ENCODE data around the gene APIP.

DNA sequence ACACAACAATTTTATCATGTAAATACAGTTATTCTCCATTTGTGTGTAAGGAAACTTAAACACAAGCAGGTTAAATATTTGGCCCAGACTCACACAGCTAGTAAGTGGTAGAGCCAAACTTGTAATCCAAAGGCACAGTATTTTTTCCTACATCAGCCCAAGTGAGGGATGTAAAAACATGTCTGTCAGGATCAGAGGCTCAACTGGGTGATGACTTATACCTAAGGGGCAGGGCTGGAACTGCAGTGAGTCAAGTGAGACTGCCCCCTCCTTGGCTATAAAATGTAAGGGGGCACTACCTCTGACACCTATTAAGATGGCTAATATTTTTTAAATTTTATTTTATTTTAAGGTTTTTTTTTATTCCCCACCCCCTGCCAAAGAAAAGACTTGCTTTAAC is 82.6 kb downstream of the APIP start:
- TF ChIP-seq, protein P1, sequence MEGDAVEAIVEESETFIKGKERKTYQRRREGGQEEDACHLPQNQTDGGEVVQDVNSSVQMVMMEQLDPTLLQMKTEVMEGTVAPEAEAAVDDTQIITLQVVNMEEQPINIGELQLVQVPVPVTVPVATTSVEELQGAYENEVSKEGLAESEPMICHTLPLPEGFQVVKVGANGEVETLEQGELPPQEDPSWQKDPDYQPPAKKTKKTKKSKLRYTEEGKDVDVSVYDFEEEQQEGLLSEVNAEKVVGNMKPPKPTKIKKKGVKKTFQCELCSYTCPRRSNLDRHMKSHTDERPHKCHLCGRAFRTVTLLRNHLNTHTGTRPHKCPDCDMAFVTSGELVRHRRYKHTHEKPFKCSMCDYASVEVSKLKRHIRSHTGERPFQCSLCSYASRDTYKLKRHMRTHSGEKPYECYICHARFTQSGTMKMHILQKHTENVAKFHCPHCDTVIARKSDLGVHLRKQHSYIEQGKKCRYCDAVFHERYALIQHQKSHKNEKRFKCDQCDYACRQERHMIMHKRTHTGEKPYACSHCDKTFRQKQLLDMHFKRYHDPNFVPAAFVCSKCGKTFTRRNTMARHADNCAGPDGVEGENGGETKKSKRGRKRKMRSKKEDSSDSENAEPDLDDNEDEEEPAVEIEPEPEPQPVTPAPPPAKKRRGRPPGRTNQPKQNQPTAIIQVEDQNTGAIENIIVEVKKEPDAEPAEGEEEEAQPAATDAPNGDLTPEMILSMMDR (IDR thresholded peaks at IDR 0.05; ENCODE audit: insufficient read depth, low read length, poor library complexity, severe bottlenecking): no peak
- TF ChIP-seq EZH2phosphoT487 (conservative IDR thresholded peaks at IDR 0.05; ENCODE audit: low read length): no peak

All from SU-DHL-6 (cell line).